ENCODE measurements around the gene LYL1. TPM values are rescaled to one million over a fixed set of nuclear protein-coding genes. Genes with fewer than 3 reads are reported as not detected.

Gene LYL1
- total RNA-seq, result 0.91 and 1.3 TPM in 2 replicates

GRCh38 chr19:13102666-13103580 lies at the start of gene LYL1:
Gene LYL1 (minus strand): TSS chr19:13102858. CDS start chr19:13101171, 1,687 bp downstream.

GRCh38 chr19:13150187-13150930 lies 47.7 kb upstream of the LYL1 start, which contains the start of the genes IER2 and STX10:
Gene IER2 (plus strand): TSS chr19:13150411. CDS start chr19:13153187, 2,776 bp downstream.
Gene STX10 (minus strand): TSS chr19:13150375. CDS start chr19:13150173, 202 bp downstream.

GRCh38 chr19:13117772-13118423 lies 15.2 kb upstream of the LYL1 start, which contains the start of gene NACC1:
Gene NACC1 (plus strand): TSS chr19:13118264. CDS start chr19:13135208, 16,944 bp downstream.

GRCh38 chr19:13116282-13117175 lies 13.9 kb upstream of the LYL1 start, which contains the start of gene TRMT1:
Gene TRMT1 (minus strand): TSS chr19:13116740. CDS start chr19:13116399, 341 bp downstream.

Other genes with a start within 250 kb of the LYL1 start
- gene DNASE2, start 221.4 kb downstream of the LYL1 start, total RNA-seq, result 40.5 and 57.0 TPM in 2 replicates
- not detected in 2 replicates for gene KLF1, start 215.7 kb downstream of the LYL1 start, total RNA-seq
- 16.0 and 23.4 TPM in 2 replicates for gene GCDH, start 211.7 kb downstream of the LYL1 start, total RNA-seq
- 0.07 and 0.23 TPM in 2 replicates for gene SYCE2, start 183.6 kb downstream of the LYL1 start, total RNA-seq
- 71.0 and 86.5 TPM in 2 replicates for gene FARSA, start 169.1 kb downstream of the LYL1 start, total RNA-seq
- gene CALR, start 164.2 kb downstream of the LYL1 start, total RNA-seq, result 1,777 and 1,839 TPM in 2 replicates
- 108 and 160 TPM in 2 replicates for gene RAD23A, start 157.0 kb downstream of the LYL1 start, total RNA-seq
- 9.5 and 12.9 TPM in 2 replicates for gene GADD45GIP1, start 145.6 kb downstream of the LYL1 start, total RNA-seq
- 0.07 and 0.13 TPM in 2 replicates for gene DAND5, start 133.3 kb downstream of the LYL1 start, total RNA-seq
- 125 and 151 TPM in 2 replicates for gene NFIX, start 107.4 kb downstream of the LYL1 start, total RNA-seq
- gene TRMT1, start 13.9 kb upstream of the LYL1 start, total RNA-seq, result 26.5 and 39.4 TPM in 2 replicates
- 67.1 and 96.6 TPM in 2 replicates for gene NACC1, start 15.4 kb upstream of the LYL1 start, total RNA-seq
- gene STX10, start 47.5 kb upstream of the LYL1 start, total RNA-seq, result 35.2 and 42.2 TPM in 2 replicates
- 13.2 and 25.9 TPM in 2 replicates for gene IER2, start 47.6 kb upstream of the LYL1 start, total RNA-seq